Measurements from ENCODE around the gene ERBB3.

Gene ERBB3

GRCh38 chr12:56080556-56081138 is 682 bp downstream of the ERBB3 start:
- DNase-seq, result no peak

- no peak for DNase-seq
These were observed 1.7 kb downstream of the ERBB3 start for GRCh38 chr12:56081393-56082347.

DNA sequence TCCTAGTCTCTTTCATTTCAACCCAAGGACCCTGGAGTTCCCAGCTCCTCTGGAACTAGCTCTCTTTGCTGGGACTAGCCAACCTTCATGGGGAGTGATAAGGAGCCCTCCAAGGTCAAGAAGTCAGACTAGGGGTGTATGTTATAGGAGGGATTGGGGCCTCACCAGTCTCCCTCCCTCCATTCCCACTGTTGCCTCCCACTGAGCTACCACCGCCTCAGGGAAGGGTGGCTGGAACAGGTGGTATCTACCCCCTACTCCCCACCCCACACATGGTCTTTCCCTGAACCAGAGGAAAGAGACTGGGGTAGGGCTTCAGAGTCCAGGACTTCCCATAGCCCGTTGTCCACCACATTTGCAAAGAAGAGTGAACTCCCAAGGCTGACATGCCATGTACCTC is 2.4 kb downstream of the ERBB3 start:
- no peak for DNase-seq

GRCh38 chr12:56082967-56083366 is 3.0 kb downstream of the ERBB3 start:
- no peak for DNase-seq

DNA sequence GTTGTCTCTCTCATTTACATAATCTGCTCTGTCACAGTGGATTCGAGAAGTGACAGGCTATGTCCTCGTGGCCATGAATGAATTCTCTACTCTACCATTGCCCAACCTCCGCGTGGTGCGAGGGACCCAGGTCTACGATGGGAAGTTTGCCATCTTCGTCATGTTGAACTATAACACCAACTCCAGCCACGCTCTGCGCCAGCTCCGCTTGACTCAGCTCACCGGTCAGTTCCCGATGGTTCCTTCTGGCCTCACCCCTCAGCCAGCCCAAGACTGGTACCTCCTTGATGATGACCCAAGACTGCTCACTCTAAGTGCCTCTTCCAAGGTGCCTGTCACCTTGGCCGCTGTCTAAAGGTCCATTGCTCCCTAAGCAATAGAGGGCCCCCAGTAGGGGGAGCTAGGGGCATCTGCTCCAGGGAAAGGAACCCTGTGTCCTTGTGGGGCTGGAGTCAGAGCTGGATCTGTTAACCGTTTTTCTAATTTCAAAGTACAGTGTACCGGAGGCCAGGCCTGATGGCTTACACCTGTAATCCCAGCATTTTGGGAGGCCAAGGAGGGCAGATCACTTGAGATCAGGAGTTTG is 5.1 kb downstream of the ERBB3 start:
- DNase-seq, result no peak

DNA sequence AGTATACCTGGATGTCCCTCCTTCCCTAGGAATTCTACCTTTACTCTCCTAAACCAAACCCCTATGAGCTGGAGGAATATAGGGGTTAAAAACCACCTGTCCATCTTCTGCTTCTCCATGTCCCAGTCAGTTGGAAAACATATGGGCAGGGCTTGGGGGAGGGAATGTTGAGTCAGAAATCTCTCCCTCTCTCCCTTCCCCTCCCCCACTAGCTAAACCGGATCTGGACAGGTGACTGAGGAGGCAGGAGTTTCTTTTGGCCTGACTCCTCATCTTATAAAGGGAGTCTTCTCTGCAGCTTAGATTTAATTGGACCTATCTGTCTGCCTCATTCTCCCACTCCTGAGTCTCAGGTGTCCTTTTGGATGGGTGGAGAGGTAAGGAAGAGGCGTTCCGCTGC is 6.1 kb downstream of the ERBB3 start:
- DNase-seq, result no peak

DNA sequence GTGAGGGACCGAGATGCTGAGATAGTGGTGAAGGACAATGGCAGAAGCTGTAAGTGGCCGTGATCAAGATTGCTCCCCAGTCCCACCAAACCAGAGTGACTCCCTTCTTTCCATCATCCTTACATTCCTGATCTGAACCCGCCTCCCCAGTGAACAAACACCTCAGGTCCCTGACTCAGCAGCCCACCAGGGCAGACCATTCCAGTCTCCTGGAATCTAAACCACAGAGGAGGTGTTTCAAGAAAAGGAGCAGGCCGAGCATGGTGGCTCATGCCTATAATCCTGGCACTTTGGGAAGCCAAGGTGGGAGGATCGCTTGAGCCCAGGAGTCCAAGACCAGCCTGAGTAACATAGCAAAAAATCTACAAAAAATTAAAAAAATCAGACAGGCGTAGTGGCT is 6.6 kb downstream of the ERBB3 start:
- no peak for DNase-seq

- peak; percentile 72 for DNase-seq
These were observed 7.3 kb downstream of the ERBB3 start for GRCh38 chr12:56087220-56087619.

- no peak for DNase-seq
These were observed 17.8 kb downstream of the ERBB3 start for GRCh38 chr12:56097738-56098137.

DNA sequence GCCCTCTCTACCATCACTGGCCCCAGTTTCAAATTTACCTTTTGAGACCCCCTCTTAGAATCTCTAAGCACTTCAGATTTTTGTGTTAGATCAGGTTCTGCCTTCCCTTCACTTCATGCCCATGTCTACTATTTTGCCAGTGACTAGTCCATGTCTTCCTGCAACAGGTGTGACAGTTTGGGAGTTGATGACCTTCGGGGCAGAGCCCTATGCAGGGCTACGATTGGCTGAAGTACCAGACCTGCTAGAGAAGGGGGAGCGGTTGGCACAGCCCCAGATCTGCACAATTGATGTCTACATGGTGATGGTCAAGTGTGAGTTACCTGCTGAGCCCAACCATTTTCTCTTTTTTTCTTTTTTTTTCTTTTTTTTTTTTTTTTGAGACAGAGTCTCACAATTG is 18.6 kb downstream of the ERBB3 start:
- no peak for DNase-seq

DNA sequence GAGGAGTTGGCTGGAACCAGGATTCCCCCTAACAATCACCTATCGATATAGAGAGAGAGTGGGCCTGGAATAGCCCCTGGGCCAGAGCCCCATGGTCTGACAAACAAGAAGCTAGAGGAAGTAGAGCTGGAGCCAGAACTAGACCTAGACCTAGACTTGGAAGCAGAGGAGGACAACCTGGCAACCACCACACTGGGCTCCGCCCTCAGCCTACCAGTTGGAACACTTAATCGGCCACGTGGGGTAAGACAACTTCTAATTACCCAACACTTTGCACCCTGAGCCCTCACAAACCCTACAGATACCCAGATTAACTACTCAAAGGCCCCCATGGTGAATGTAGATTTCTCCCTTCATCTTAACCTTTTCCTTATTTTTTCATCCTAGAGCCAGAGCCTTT is 19.8 kb downstream of the ERBB3 start:
- DNase-seq, result no peak

GRCh38 chr12:56101045-56101444 is 21.1 kb downstream of the ERBB3 start:
- no peak for DNase-seq

DNA sequence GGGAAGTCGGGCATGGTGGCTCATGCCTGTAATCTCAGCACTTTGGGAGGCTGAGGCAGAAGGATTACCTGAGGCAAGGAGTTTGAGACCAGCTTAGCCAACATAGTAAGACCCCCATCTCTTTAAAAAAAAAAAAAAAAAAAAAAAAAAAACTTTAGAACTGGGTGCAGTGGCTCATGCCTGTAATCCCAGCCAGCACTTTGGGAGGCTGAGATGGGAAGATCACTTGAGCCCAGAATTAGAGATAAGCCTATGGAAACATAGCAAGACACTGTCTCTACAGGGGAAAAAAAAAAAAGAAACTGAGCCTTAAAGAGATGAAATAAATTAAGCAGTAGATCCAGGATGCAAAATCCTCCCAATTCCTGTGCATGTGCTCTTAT is 22.7 kb downstream of the ERBB3 start:
- DNase-seq, result no peak

GRCh38 chr12:56103066-56103711 is 23.2 kb downstream of the ERBB3 start:
- no peak for DNase-seq

DNA sequence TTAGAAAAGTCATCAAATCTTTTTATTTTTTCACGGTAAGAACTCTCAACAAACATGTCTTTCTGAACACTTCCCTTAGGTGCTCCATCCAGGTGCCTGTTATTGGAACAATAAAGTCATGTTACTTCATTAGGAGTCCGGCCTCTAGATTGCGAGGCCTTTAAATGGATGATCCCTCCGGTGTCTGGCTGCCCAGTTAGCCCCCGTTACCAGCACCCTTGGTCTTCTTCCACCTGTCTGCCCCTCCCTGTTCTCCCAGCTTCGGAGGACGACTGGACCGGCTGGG is 23.8 kb downstream of the ERBB3 start:
- no peak for DNase-seq

DNA sequence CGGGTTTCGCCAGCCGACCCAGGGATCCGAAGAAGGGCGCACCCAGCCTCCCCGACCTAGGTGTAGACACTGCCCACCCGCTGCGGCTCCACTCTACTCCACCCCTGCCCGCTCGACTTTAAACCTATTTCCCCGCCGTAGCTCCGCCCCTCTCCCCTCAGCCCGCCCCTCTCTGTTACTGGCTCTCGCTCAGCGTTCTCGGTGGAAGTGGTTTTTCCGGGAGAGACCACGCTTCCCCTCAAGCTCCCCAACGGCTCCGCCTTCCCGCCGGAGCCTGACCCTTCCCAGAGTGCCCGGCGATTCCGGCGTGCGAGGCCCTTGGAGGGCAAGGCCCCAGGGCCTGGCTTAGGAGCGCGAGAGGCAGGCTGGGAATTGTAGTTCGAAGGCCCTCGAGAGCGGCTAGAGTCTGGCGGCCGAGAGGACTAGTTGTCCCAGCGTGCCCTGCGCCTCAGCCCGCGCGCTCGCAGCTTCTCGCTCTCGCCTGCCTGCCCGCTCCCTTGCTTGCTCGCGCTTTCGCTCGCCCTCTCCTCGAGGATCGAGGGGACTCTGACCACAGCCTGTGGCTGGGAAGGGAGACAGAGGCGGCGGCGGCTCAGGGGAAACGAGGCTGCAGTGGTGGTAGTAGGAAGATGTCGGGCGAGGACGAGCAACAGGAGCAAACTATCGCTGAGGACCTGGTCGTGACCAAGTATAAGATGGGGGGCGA is 24.3 kb downstream of the ERBB3 start, which contains the start of gene PA2G4:
PA2G4 (plus strand) TSS at position 451 of the 706 bp plus-strand sequence; CDS start at position 630, 179 bp downstream.
- DNase-seq, result peak; percentile 100

- no peak for DNase-seq
These were observed 25.0 kb downstream of the ERBB3 start for GRCh38 chr12:56104815-56105608.

DNA sequence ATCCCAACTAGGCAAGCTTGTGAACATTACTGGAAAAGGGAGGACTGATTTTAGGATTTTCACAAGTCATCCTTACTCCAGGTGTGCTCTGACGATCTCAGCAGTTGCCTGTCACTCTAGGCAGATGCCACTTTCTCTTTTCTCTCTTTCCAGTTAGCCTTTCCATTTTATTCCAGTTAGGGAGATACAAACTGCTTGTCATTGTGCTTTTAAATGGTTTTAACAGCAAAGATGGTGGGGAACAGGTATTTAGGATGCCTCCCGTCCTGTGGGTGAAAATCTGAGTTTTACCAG is 25.6 kb downstream of the ERBB3 start:
- DNase-seq, result no peak

GRCh38 chr12:56107242-56107641 is 27.3 kb downstream of the ERBB3 start:
- DNase-seq, result no peak

DNA sequence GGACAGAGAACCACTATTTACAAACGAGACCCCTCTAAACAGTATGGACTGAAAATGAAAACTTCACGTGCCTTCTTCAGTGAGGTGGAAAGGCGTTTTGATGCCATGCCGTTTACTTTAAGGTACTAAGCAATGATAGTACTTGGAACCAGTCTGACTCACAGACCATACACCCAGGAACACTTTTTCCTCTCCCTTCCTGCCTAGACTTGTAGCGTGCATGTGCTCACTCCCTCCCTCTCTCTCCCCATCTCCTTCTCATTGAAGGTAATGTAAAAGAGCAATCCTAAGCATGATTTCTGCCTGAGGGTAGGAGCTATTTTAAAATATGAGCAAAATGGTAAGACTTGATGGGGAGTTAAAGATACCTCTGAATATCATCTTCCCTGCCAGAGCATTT is 30.6 kb downstream of the ERBB3 start:
- no peak for DNase-seq

DNA sequence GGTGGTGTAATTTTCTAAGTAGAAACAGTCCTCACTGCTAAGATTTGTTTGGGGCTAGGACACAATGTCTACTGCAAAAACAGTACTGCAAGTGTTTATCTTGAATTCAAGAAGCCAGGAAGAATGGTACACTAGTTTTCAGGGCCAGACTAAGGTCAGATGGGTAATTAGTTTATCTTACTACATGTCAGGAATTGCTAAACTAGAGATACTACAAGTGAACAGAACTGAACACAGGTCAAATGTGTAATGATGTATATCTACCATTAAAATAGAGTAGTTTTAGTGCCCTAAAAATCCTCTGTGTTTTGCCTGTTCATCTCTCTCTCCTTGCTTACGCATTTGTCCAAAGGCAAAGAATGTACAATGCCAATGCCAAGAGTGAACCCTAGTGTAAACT is 34.1 kb downstream of the ERBB3 start:
- DNase-seq, result no peak

- DNase-seq, result peak; percentile 48
These were observed 35.4 kb downstream of the ERBB3 start for GRCh38 chr12:56115329-56115728.
